ENCODE results near the gene RBM6. TPM values are rescaled to one million over a fixed set of nuclear protein-coding genes. Genes with fewer than 3 reads are reported as not detected.
"Not testable (repeated sequence)": the region's sequence is repeated elsewhere in the genome, so short reads cannot be mapped to it uniquely, and the experiment has no call there.

RBM6 gene
- total RNA-seq, 1 donor from 2014 or later: 44.3 TPM

DNA sequence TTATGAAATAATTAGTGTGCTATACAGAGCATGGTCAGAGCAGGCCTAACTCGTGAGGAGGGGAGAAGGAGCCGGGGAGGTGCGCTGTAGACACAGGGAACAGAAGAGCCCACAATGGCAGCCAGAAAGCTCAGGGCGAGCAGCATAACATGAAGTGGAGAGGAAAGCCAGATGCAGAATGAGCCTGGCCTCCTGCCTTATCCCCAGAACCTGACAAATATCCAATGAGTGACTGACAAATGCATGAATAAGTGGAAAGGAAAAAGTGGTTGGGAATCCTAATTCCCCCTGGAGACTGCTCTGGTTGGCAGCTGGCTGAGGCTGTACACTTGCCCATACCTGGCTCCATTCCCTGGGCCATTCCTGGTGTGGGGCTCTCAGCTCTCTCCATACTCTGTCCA is 27.1 kb upstream of the RBM6 start:
- ATAC-seq: no peak
- no peak for DNase-seq (ENCODE audit: missing footprints)
- intact Hi-C loops (cut with DNase I): no loop called here

- intact Hi-C loops (cut with DNase I): no loop called here
- ATAC-seq: no peak
- no peak for DNase-seq (ENCODE audit: missing footprints)
Observed at GRCh38 chr3:49914906-49915305, 25.0 kb upstream of the RBM6 start.

DNA sequence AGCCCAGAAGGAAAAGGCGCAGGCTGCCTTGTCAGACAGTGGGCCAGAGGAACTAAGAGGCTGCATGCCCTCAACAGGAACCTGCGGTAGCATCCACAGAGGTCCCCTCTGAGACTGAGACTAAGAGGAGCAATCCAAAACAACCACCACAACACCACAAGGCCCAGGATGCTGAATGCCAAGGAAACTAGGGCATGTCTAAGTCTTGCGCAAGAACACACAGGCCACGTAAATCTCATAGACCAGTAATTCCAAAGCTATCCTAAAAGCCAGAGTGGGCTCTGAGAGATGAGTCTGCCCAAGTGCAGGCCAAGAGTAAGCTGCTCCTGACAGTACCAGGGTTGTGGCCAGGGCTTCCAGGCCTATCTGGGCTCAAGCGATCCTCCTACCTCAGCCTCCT is 23.3 kb upstream of the RBM6 start:
- intact Hi-C loops (cut with DNase I): no loop called here
- DNase-seq (ENCODE audit: missing footprints) (no peak), ATAC-seq (no peak)

GRCh38 chr3:49917806-49918590 is 22.0 kb upstream of the RBM6 start:
- ATAC-seq; DNase-seq (ENCODE audit: missing footprints); intact Hi-C loops (cut with DNase I): not testable (repeated sequence)

DNA sequence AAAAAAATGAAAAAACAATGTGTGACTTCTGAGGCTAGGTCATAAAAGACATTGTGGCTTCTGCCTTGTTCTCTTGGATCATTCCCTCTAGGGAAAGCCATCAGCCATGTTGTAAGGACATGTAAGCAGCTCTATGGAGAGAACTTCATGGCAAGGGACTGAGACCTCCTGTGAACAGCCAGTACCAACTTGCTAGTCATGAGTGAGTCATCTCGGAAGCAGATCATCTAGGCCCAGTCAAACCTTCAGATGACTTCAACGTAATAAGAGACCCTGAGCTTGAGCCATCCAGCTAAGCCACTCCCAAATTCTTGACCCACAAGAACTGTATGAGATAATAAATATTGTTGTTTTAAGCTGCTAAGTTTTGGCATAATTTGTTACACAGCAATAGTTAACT is 15.3 kb upstream of the RBM6 start:
- ATAC-seq (no peak), DNase-seq (ENCODE audit: missing footprints) (no peak)
- intact Hi-C loops (cut with DNase I): no loop called here

GRCh38 chr3:49925485-49925884 is 14.5 kb upstream of the RBM6 start:
- intact Hi-C loops (cut with DNase I): no loop called here
- no peak for DNase-seq (ENCODE audit: missing footprints)
- ATAC-seq: no peak

DNA sequence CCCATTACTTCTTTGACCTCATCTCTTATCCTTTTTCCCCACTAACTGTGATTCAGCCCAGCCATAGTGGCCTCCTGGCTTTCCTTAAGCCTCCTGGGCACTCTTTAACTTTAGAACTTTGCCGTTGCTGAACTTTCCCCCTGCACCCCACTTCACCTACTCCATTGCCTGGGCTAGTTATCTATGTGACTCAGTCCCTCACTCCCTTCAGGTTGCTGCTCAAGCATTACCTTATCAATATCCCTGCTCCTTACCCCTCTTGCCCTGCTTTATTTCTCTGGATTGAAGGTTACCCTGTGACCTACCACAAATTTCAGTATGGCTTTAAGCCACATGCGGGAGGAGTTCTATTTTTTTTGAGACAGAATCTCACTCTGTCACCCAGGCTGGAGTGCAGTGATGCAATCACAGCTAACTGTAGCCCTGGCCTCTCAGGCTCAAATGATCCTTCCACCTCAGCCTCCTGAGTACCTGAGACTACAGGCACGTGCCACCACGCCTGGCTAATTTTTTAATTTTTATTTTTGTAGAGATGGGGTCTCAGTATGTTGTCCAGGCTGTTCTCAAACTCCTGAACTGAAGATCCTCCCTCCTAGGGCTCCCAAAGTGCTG is 13.7 kb upstream of the RBM6 start:
- DNase-seq (ENCODE audit: missing footprints): no peak
- intact Hi-C loops (cut with DNase I): no loop called here
- ATAC-seq: no peak

DNA sequence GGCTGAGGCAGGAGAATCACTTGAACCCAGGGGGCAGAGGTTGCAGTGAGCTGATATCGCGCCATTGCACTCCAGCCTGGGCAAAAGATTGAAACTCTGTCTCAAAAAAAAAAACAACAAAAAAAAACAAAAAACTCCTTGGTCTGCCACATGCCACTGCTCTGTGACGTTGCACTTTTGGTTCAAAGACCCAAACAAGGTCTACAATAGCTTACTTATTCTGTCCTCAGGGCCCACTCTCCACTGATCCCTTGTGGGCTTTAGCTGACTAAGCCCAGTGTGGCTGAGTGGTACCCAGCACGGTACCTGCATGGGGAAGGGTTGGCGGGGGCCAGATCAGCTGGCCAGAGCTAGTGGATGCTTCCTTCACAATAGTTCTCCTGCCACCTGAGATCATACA is 12.2 kb upstream of the RBM6 start:
- intact Hi-C loops (cut with DNase I): no loop called here
- ATAC-seq (no peak), DNase-seq (ENCODE audit: missing footprints) (no peak)

DNA sequence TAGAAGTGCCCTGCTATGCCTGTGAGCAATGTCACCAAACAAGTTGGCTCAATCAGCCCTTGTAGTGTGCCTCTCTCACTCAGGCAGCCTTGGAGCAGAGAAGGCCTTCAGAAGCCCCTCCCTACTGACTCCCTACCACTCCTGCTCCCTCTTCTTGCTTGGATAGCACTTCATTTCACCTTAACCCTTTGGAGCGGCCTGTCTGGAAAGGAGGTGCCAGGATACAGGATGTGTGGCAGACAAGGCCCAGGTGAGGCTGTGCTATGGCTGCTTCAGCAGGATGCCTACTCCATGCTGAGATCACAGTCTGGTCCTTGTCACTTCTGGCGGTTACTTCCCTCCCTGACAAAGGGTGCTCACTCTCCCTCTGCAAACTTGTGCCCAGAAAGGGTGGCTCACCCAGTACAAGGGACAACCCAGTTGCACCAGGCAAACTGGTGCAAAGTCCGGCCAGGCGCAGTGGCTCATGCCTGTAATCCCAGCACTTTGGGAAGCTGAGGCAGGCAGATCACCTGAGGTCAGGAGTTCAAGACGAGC is 11.4 kb upstream of the RBM6 start:
- intact Hi-C loops (cut with DNase I): no loop called here
- DNase-seq (ENCODE audit: missing footprints) (no peak), ATAC-seq (no peak)

- peak; percentile 98 for DNase-seq (ENCODE audit: missing footprints)
- intact Hi-C loops (cut with DNase I): loop anchor here (1.0 kb wide), 1 partner anchor 10 kb away; no protein-coding TSS in a partner anchor
- peak; percentile 99 for ATAC-seq
Observed at GRCh38 chr3:49929291-49930167, 10.4 kb upstream of the RBM6 start, which contains the start of gene MON1A. MON1A (minus strand) TSS chr3:49929811; CDS start chr3:49913346, 16,465 bp downstream.

DNA sequence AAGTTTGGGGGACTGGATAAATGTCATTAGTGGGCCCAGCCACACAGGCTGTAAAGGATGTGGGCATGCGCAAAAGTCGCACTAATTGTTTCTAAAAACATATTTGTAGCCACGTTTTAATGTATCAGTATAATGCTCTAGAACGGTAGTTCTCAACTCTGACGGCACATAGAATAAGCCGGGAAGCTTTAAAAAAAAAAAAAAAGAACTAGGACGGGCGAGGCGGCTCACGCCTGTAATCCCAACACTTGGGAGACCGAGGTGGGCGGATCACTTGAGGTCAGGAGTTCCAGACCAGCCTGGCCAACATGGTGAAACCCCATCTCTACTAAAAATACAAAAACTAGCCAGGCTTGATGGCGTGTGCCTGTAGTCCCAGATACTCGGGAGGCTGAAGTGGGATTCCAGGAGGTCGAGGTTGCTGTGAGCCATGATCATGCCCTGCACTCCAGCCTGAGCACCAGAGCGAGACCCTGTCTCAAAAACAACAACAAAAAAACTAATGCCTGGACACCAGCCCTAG is 9.7 kb upstream of the RBM6 start:
- DNase-seq (ENCODE audit: missing footprints) (no peak), ATAC-seq (no peak)
- intact Hi-C loops (cut with DNase I): loop anchor here (1.0 kb wide), 1 partner anchor 9 kb away; no protein-coding TSS in a partner anchor

DNA sequence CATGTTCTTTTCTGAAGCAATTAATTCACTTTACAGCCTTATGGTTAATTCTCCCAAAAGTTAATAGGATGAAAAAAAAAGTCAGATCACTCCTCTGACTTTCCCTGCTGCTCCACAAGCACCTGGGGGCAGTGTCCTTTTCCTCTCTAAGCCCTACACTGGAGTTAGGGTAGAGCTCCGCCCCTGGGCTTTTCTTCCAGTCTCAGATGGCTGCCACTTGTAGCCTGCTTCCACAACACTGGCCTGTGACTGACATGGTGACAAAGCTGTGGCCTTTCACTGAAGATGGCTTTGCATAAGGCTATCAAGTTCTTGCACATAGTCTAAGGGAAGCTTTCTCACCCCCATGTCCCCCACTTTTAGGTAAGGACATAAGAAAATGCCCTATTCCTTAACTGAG is 9.0 kb upstream of the RBM6 start:
- DNase-seq (ENCODE audit: missing footprints): no peak
- intact Hi-C loops (cut with DNase I): loop anchor here (1.0 kb wide), 1 partner anchor 8 kb away; no protein-coding TSS in a partner anchor
- ATAC-seq: no peak

DNA sequence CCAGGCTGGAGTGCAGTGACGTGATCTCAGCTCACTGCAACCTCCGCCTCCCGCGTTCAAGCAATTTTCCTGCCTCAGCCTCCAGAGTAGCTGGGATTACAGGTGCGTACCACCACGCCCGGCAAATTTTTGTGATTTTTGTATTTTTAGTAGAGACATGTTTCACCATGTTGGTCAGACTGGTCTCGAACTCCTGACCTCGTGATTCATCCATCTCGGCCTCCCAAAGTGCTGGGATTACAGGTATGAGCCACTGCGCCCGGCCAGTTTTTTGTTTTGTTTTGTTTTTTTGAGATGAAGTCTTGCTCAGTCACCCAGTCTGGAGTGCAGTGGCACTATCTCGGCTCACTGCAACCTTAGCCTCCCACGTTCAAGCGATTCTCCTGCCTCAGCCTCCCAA is 7.7 kb upstream of the RBM6 start:
- intact Hi-C loops (cut with DNase I); DNase-seq (ENCODE audit: missing footprints); ATAC-seq: not testable (repeated sequence)

DNA sequence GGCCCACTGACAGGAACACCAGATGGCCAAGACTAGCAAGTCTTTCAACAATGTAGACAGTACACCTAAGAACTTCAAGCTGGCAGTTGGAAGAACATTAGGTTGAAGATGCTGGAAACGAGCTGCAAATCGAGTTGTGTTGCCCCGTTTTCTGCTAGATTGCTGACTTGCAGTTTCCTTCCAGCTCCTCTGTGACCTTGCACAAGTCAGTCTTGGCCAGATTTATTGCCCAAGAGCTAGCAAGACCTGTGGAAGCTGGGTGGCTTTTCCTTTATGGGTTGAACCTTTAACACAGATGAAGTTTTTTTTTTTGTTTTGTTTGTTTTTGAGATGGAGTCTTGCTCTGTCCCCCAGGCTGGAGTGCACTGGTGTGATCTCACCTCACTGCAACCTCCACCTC is 2.9 kb upstream of the RBM6 start:
- DNase-seq (ENCODE audit: missing footprints): no peak
- intact Hi-C loops (cut with DNase I): no loop called here
- ATAC-seq: no peak

DNA sequence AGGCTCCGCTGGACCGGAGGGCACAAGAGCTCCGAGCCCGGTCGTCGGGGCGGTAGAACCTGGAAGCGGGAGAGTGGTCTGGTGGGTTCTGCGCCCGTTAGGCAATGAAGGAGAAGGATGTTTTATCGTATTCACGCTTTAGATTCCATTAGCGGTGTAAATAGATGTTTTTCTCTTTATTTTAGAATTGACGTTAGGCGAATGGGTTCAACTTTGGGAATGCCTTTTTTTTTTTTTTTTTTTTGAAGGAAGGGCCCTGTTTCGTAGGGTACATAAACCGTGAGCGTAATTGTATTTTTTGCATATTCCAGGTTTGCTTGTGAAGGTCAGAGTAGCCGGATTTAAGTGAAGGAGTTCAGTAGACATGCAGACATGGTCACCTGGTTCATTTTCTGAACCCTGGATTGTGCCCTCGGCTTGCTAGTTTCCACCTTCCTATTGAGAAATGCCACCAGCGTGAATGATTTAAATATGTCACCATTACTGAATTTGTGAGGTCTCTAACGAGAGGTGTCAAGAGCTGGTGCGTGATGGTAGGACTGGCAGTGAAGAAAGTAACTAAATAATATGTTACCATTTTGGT is 808 bp downstream of the RBM6 start:
- no peak for DNase-seq (ENCODE audit: missing footprints)
- intact Hi-C loops (cut with DNase I): loop anchor here (10.0 kb wide), 1 partner anchor 94 kb away; no protein-coding TSS in a partner anchor
- ATAC-seq: no peak

DNA sequence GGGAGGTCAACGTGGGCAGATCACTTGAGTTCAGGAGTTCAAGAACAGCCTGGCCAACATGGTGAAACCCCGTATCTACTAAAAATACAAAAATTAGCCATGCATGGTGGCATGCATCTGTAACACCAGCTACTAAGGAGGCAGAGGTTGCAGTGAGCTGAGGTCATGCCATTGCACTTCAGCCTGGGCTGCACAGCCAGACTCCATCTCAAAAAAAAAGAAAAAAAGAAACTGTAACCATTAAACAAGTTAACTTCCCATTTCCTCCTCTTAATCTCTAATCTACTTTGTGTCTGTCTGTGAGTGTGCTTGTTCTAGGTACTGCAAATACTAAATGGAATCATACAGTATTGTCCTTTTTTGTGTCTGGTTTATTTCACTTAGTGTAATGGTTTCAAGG is 2.7 kb downstream of the RBM6 start:
- DNase-seq (ENCODE audit: missing footprints) (no peak), ATAC-seq (no peak)
- intact Hi-C loops (cut with DNase I): loop anchor here (10.0 kb wide), 1 partner anchor 92 kb away; no protein-coding TSS in a partner anchor

DNA sequence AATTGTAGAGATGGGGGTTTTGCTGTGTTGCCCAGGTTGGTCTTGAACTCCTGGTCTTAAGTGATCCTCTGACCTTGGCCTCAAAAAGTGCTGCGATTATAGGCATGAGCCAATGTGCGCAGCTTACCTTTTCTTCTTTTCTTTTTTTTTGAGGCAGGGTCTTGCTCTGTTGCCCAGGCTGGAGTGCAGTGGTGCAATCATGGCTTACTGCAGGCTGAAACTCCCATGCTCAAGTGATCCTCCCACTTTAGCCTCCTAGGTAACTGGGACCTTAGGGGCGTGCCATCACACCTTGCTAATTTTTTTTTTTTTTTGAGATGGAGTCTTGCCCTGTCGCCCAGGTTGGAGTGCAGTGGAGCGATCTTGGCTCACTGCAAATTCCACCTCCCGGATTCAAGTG is 13.0 kb downstream of the RBM6 start:
- ATAC-seq (no peak), DNase-seq (ENCODE audit: missing footprints) (no peak)
- intact Hi-C loops (cut with DNase I): no loop called here

GRCh38 chr3:49955636-49956035 is 15.7 kb downstream of the RBM6 start:
- DNase-seq (ENCODE audit: missing footprints) (no peak), ATAC-seq (no peak)
- intact Hi-C loops (cut with DNase I): no loop called here
